Left ventricle myocardium inferior (tissue), 1 donor: ENCODE results near the gene RREB1. TPM values are rescaled to one million over a fixed set of nuclear protein-coding genes. Genes with fewer than 3 reads are reported as not detected.

Experiments
- DNase-seq: peaks from one replicate; pipeline ENCODE4 v3.0.0-alpha.2; 2020
- H3K27ac ChIP-seq: fragments of 200-600 bp; replicated peaks from 2 replicates; pipeline ENCODE4 v1.8.0; 2021
- H3K27me3 ChIP-seq: fragments of 200-600 bp; 2 replicates; pipeline ENCODE4 v1.8.0; 2021; ENCODE audit warnings: low read depth
- H3K36me3 ChIP-seq: fragments of 200-600 bp; 2 replicates; pipeline ENCODE4 v1.8.0; 2021
- H3K4me1 ChIP-seq: fragments of 200-600 bp; 2 replicates; pipeline ENCODE4 v1.8.0; 2021
- H3K4me3 ChIP-seq: fragments of 200-600 bp; 2 replicates; pipeline ENCODE4 v1.8.0; 2021; ENCODE audit warnings: mild to moderate bottlenecking, moderate library complexity
- H3K9me3 ChIP-seq: fragments of 200-600 bp; replicated peaks from 2 replicates; pipeline ENCODE4 v1.8.0; 2021
- CTCF ChIP-seq: fragments of 200-600 bp; IDR thresholded peaks from 2 replicates; pipeline ENCODE4 v1.8.0; 2021; ENCODE audit warnings: antibody characterized with exemption, mild to moderate bottlenecking, borderline replicate concordance
- intact Hi-C: fragments of 100-400 bp; cut with micrococcal nuclease; formaldehyde crosslinking; loops from one replicate; pipeline ENCODE4 v1.11.0; 2022
- total RNA-seq: library from RNA; stranded (reverse); fragmentation: NEBNext Ultra II Directional; extraction: Animal tissue kit (Norgen Biotek cat#: 25700); gene quantifications from one replicate; pipeline ENCODE4 v1.2.1, GENCODE V29; 2021
- donor health status: DM: no; HTN: yes; CAD: no; lungs with severe emphysema.

RREB1 gene
- total RNA-seq, 1 donor from 2014 or later, result 33.3 TPM

- peak overlapping the region; percentile 70 for H3K27ac ChIP-seq
- intact Hi-C loops, result no loop called here
- peaks cover 55% of the 10 kb centered on the region for H3K4me1 ChIP-seq
These were observed 133.4 kb downstream of the RREB1 start for GRCh38 chr6:7241160-7241559.

GRCh38 chr6:7241709-7242645 is 134.2 kb downstream of the RREB1 start:
- no peak for TF ChIP-seq CTCF
- no peak overlapping the region for H3K4me3 ChIP-seq
- H3K36me3 ChIP-seq, result peaks cover 24% of the 10 kb centered on the region
- peaks cover 48% of the 10 kb centered on the region for H3K4me1 ChIP-seq
- intact Hi-C loops, result no loop called here
- no peaks in the 10 kb centered on the region for H3K9me3 ChIP-seq
- DNase-seq, result no peak
- H3K27ac ChIP-seq, result peak overlapping the region; percentile 70
- H3K27me3 ChIP-seq, result no peaks in the 10 kb centered on the region

More at GRCh38 chr6:7241160-7241559, 133.4 kb downstream of the RREB1 start:
- H3K27me3 ChIP-seq, result no peaks in the 10 kb centered on the region
- no peak for DNase-seq
- no peak for TF ChIP-seq CTCF
- peaks cover 15% of the 10 kb centered on the region for H3K36me3 ChIP-seq
- H3K9me3 ChIP-seq, result no peaks in the 10 kb centered on the region
- no peak overlapping the region for H3K4me3 ChIP-seq

GRCh38 chr6:7242835-7243178 is 135.0 kb downstream of the RREB1 start:
- no peak for DNase-seq
- TF ChIP-seq CTCF, result no peak
- intact Hi-C loops, result no loop called here
- H3K9me3 ChIP-seq, result no peaks in the 10 kb centered on the region
- H3K4me1 ChIP-seq, result peaks cover 48% of the 10 kb centered on the region
- H3K27ac ChIP-seq, result peak overlapping the region; percentile 70
- H3K27me3 ChIP-seq, result no peaks in the 10 kb centered on the region
- no peak overlapping the region for H3K4me3 ChIP-seq
- H3K36me3 ChIP-seq, result peaks cover 32% of the 10 kb centered on the region

- peak overlapping the region; percentile 70 for H3K27ac ChIP-seq
- H3K9me3 ChIP-seq, result no peaks in the 10 kb centered on the region
- intact Hi-C loops, result no loop called here
- H3K27me3 ChIP-seq, result no peaks in the 10 kb centered on the region
- H3K4me3 ChIP-seq, result no peak overlapping the region
- peaks cover 48% of the 10 kb centered on the region for H3K4me1 ChIP-seq
- peaks cover 38% of the 10 kb centered on the region for H3K36me3 ChIP-seq
- peak; percentile 95 for TF ChIP-seq CTCF
- DNase-seq, result no peak
These were observed 135.6 kb downstream of the RREB1 start for GRCh38 chr6:7243179-7243981.

GRCh38 chr6:7245668-7246393 is 138.1 kb downstream of the RREB1 start:
- Histone ChIP-seq H3K4me3 (no peak overlapping the region), H3K36me3 (peaks cover 57% of the 10 kb centered on the region), H3K27me3 (no peaks in the 10 kb centered on the region), H3K9me3 (no peaks in the 10 kb centered on the region), H3K4me1 (peaks cover 31% of the 10 kb centered on the region), H3K27ac (no peak overlapping the region)
- no peak for TF ChIP-seq CTCF
- no peak for DNase-seq
- intact Hi-C loops, result no loop called here
